Pancreas (tissue), 10 donors: ENCODE data around the gene CNN1. TPM values are rescaled to one million over a fixed set of nuclear protein-coding genes. Genes with fewer than 3 reads are reported as not detected.

Source experiments
- ATAC-seq, 4 donors: fragments of 200-7000 bp; cut with Tn5 transposase; one replicate each; pipeline versions ENCODE4 v1.8.0 to v1.9.1; 2020; ENCODE audit warnings: mild to moderate bottlenecking in 4 of 4, moderate library complexity in 4 of 4
- DNase-seq, 6 donors: peaks; one replicate each; pipeline ENCODE4 v3.0.0-alpha.2; 2020
- FAIRE-seq: peaks from 2 replicates; lab custom pipeline; 2012; peaks lifted over from hg19 to GRCh38; lab: Jason Lieb, UNC
- H3K27ac ChIP-seq, 4 donors: fragments of 200-600 bp; sonication (generic); 1 replicate in 3 of 4; 2 replicates in 1 of 4; pipeline versions ENCODE4 v1.5.0 to v1.8.0; 2020
- H3K27me3 ChIP-seq, 4 donors: fragments of 200-600 bp; one replicate each; pipeline ENCODE4 v1.8.0; 2021
- H3K36me3 ChIP-seq, 3 donors: fragments of 200-600 bp; sonication (generic) in 1 of 3; one replicate each; pipeline versions ENCODE4 v1.5.0 to v1.8.0; 2020 to 2021
- H3K4me1 ChIP-seq, 3 donors: fragments of 200-600 bp; one replicate each; pipeline ENCODE4 v1.8.0; 2021
- H3K4me3 ChIP-seq, 4 donors: fragments of 200-600 bp; sonication (generic) in 2 of 4; one replicate each; pipeline versions ENCODE4 v1.5.0 to v1.8.0; 2020 to 2021
- H3K9me3 ChIP-seq, 4 donors: fragments of 200-600 bp; one replicate each; pipeline ENCODE4 v1.8.0; 2021
- WGBS, 2 donors: extraction: QIAGEN DNeasy Blood & Tissue Kit; methylation state at CpG; one replicate each; pipeline ENCODE4 v1.1.7; 2013; 5-methylcytosine and 5-hydroxymethylcytosine counted together
- intact Hi-C, 3 donors: fragments of 100-400 bp; cut with DNase I; formaldehyde crosslinking; loops; one replicate each; pipeline versions ENCODE4 v1.11.1 to v1.14.2; 2022
- polyA plus RNA-seq, 2 donors: library from polyadenylated mRNA; stranded (reverse); fragments of 200-250 nt; gene quantifications; one replicate each; pipeline ENCODE4 v1.2.3, GENCODE V29; 2013
- total RNA-seq, 6 donors: library from RNA; stranded (reverse); fragmentation: NEBNext Ultra II Directional in 4 of 6; extraction: Animal tissue kit (Norgen Biotek cat#: 25700) in 4 of 6; gene quantifications; one replicate each; pipeline versions ENCODE4 v1.2.1 to v1.2.4, GENCODE V29; 2021 to 2023
- TF ChIP-seq, protein P1 (sequence below), 4 donors: fragments of 200-600 bp; sonication (generic) in 3 of 4; IDR thresholded peaks; one replicate each; pipeline versions ENCODE4 v1.5.0 to v1.8.0; 2021; ENCODE audit warnings: antibody characterized with exemption in 4 of 4
- donor health status: healthy with polysubstance abuse.
- donor health status: DM: no; HTN: no; CAD: no; lungs with moderate emphysema.
- donor health status: DM: no; HTN: no; CAD: no.
- donor health status: control.
- donor health status: control.
- donor health status: Bipolar disorder and iron deficiency.
- donor health status: DM: yes; HTN: yes; CAD: no.
- donor health status: DM: no; HTN: no; CAD: no.
- donor health status: DM: no; HTN: no; CAD: no.
- donor health status: DM: yes; HTN: yes; CAD: no.

The CNN1 gene
- total and polyA plus RNA-seq, 8 donors, result 0.43 to 38.8 (median 3.0) TPM

DNA sequence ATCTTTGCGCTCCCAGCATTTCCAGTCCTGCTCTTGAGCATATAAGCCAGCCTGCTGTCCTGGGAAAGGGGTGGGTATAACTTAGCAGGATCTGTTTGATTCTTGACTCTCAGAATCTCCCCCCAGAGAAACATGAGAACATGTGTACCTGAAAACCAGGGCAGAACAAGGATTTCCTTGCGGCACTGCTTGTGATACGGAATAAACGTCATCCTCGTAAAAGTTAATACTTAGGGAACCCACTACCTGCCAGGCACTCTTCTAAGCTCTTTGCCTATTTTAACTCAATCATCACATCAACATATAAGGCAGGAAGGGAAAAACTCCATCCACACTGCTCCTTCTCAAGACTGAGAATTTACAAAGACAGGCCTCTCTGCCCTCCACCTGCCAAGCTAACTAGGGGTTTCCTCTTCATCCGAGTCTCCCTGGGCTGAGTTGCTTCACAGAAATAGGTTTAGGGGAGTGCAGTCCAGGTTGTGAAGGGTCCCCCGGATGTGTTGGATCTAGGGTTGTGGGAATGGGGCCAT lies 34.1 kb upstream of the CNN1 start:
- intact Hi-C loops, result no loop called here
- Histone ChIP-seq H3K4me3 (peak overlapping the region; percentile 73 to 99 (median 98)), H3K4me1 (no peaks in the 10 kb centered on the region), H3K27ac (peak overlapping the region; percentile 91 to 99 (median 96)), H3K9me3 (no peaks in the 10 kb centered on the region), H3K27me3 (no peaks in the 10 kb centered on the region), H3K36me3 (no peaks in the 10 kb centered on the region)
- WGBS, 2 donors, result 40 to 41% methylated on average over 7 of the region's 7 CpGs
- TF ChIP-seq, protein P1, sequence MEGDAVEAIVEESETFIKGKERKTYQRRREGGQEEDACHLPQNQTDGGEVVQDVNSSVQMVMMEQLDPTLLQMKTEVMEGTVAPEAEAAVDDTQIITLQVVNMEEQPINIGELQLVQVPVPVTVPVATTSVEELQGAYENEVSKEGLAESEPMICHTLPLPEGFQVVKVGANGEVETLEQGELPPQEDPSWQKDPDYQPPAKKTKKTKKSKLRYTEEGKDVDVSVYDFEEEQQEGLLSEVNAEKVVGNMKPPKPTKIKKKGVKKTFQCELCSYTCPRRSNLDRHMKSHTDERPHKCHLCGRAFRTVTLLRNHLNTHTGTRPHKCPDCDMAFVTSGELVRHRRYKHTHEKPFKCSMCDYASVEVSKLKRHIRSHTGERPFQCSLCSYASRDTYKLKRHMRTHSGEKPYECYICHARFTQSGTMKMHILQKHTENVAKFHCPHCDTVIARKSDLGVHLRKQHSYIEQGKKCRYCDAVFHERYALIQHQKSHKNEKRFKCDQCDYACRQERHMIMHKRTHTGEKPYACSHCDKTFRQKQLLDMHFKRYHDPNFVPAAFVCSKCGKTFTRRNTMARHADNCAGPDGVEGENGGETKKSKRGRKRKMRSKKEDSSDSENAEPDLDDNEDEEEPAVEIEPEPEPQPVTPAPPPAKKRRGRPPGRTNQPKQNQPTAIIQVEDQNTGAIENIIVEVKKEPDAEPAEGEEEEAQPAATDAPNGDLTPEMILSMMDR (IDR thresholded peaks at IDR 0.05), result no peak
- FAIRE-seq, result no peak
- no peak for DNase-seq
- ATAC-seq, result no peak

DNA sequence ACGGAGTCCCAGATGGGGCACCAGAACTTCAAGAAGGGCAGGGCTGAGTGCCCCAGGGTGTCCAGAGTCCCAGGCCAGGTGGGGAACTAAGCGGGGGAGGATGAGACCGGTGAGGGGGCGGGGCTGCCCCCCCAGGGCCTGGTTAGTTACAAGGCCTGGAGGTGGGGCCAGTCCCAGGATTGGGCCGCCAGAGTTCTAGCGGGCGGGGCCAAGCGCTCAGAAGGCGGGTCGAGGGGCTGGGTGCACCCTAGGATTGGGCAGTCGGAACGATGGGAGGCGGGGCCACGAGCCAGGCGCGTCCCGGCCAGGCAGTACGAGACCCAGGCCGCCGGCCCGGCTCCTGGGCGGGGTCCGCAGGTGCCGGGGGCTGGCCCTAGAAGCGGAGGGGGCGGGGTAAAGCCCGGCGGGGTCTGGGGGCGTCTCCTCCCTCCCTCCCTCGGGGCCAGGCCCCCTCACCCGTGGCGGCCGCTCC lies 33.6 kb upstream of the CNN1 start:
- Histone ChIP-seq H3K4me1 (no peaks in the 10 kb centered on the region), H3K9me3 (no peaks in the 10 kb centered on the region), H3K4me3 (peak overlapping the region; percentile 73 to 99 (median 98)), H3K36me3 (no peaks in the 10 kb centered on the region), H3K27me3 (no peaks in the 10 kb centered on the region), H3K27ac (peak overlapping the region; percentile 91 to 99 (median 96))
- peak; percentile 97 to 99 (median 98) for DNase-seq
- 1 to 2% methylated on average over 21 to 33 of the region's 33 CpGs for WGBS, 2 donors
- FAIRE-seq, result no peak
- intact Hi-C loops, result no loop called here
- TF ChIP-seq, protein P1 (IDR thresholded peaks at IDR 0.05), result no peak
- peak; percentile 93 to 96 (median 94) for ATAC-seq

DNA sequence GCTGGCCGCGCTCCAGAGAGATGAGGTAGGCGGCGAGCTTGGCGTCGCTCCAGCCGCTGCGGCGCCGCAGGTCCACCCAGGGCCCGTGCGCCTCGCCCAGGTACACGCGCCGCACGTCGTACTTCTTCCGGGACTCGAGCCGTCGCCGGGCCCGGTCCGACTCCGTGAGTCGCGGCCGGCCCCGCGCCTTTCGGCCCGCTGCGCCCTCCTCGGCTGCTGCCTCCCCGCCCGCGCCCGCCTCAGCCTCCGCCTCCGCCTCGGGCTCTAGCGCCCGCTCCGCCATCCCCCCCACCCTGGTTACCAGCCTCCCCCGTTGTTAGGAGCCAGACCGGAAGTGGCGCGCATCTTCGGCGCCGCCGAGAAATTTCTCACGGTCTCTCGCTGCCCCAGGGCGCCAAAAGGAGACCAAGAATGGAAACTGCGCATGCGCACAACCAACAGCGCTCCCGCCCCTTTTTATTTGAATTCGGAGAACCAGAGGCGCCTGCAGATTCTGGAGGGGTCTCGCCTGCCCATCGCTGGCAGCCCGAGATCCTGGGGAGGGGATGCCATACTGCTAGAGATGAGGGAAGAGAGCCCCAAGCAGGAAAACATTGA lies 33.0 kb upstream of the CNN1 start, which contains the start of gene ZNF653:
Gene ZNF653, minus strand, starts transcription at position 336 of the 597 bp plus-strand sequence. Its CDS starts 53 bp downstream, at position 283.
- TF ChIP-seq, protein P1 (IDR thresholded peaks at IDR 0.05), result no peak
- H3K4me3 ChIP-seq, result peak within 1 kb of the TSS; percentile 73 to 99 (median 98)
- H3K4me1 ChIP-seq, result no peaks in the 10 kb centered on the region
- DNase-seq (peak; percentile 91 to 98 (median 94)), ATAC-seq (peak; percentile 79 to 89 (median 86)), FAIRE-seq (no peak)
- WGBS, 2 donors, result 0% methylated on average over 47 to 65 of the region's 65 CpGs
- H3K9me3 ChIP-seq, result no peaks in the 10 kb centered on the region
- H3K36me3 ChIP-seq, result no peaks in the 10 kb centered on the region
- peak within 1 kb of the TSS; percentile 91 to 99 (median 96) for H3K27ac ChIP-seq
- intact Hi-C loops, result no loop called here
- no peaks in the 10 kb centered on the region for H3K27me3 ChIP-seq

DNA sequence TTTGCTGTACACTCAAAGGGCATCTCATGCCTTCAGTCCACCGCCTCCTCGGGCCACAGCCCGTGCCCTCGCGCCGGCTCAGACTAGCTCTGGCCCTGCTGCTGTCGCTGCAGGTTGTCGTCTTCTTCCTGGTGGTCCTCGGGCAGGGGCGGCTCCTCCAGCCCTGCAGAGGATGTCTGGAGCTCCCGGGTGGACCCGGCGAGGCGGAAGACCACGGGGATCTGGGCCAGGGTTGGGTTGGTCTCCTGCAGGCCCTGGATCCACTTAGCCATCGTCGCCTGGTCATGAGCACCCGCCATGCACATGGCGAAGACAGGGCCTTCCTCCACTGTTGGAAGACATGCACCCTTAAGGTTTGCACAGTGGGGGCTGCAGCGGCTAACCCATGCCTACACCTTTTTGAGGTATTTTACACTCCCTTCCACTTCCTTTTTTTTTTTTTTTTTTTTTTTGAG lies 32.5 kb upstream of the CNN1 start:
- WGBS, 2 donors, result 23 to 24% methylated on average over 20 of the region's 20 CpGs
- FAIRE-seq (no peak), DNase-seq (peak in 2 of 6 donors; percentile 63 to 83), ATAC-seq (peak; percentile 10 to 63 (median 48))
- H3K4me3 ChIP-seq, result peak overlapping the region; percentile 73 to 99 (median 98)
- H3K4me1 ChIP-seq, result no peaks in the 10 kb centered on the region
- intact Hi-C loops, result no loop called here
- no peaks in the 10 kb centered on the region for H3K36me3 ChIP-seq
- TF ChIP-seq, protein P1 (IDR thresholded peaks at IDR 0.05), result no peak
- peak overlapping the region; percentile 91 to 99 (median 96) for H3K27ac ChIP-seq
- H3K27me3 ChIP-seq, result no peaks in the 10 kb centered on the region
- H3K9me3 ChIP-seq, result no peaks in the 10 kb centered on the region
